Esophagus mucosa (tissue), 1 donor: ENCODE data around the gene DELE1. TPM values are rescaled to one million over a fixed set of nuclear protein-coding genes. Genes with fewer than 3 reads are reported as not detected.
A peak's percentile ranks its signal among the peaks of the same experiment; 100 is the strongest.

Experiments
- ATAC-seq: fragments of 200-7000 bp; cut with Tn5 transposase; one replicate; pipeline ENCODE4 v1.9.1; 2020
- total RNA-seq: library from RNA; stranded (reverse); gene quantifications from one replicate; pipeline ENCODE4 v1.2.4, GENCODE V29; 2023
- donor health status: DM: yes; HTN: yes; CAD: no.

Gene DELE1
- total RNA-seq, 1 donor from 2014 or later = 33.5 TPM

- ATAC-seq = peak; percentile 83
These were observed 35.0 kb downstream of the DELE1 start for GRCh38 chr5:141958546-141959172.

- no peak for ATAC-seq
These were observed 36.3 kb downstream of the DELE1 start for GRCh38 chr5:141960018-141960417.

- peak; percentile 69 for ATAC-seq
These were observed 37.0 kb downstream of the DELE1 start for GRCh38 chr5:141960449-141961323.

GRCh38 chr5:141961466-141961865 lies 37.8 kb downstream of the DELE1 start:
- ATAC-seq = no peak

- no peak for ATAC-seq
These were observed 40.0 kb downstream of the DELE1 start for GRCh38 chr5:141963701-141964100.

- ATAC-seq = no peak
These were observed 41.4 kb downstream of the DELE1 start for GRCh38 chr5:141965071-141965470.

- ATAC-seq = no peak
These were observed 42.7 kb downstream of the DELE1 start for GRCh38 chr5:141966275-141966962.

GRCh38 chr5:141966963-141967333 lies 43.3 kb downstream of the DELE1 start:
- ATAC-seq = no peak

GRCh38 chr5:141968914-141969608 lies 45.4 kb downstream of the DELE1 start, which contains the start of gene RNF14:
Gene RNF14, plus strand, starts transcription at chr5:141969105. Its CDS starts 4,484 bp downstream, at chr5:141973589.
- peak; percentile 98 for ATAC-seq

- no peak for ATAC-seq
These were observed 46.4 kb downstream of the DELE1 start for GRCh38 chr5:141969783-141970771.

GRCh38 chr5:141973871-141974595 lies 50.4 kb downstream of the DELE1 start:
- no peak for ATAC-seq

GRCh38 chr5:141976176-141976575 lies 52.5 kb downstream of the DELE1 start:
- no peak for ATAC-seq

- ATAC-seq = no peak
These were observed 54.7 kb downstream of the DELE1 start for GRCh38 chr5:141978389-141978788.

- no peak for ATAC-seq
These were observed 59.0 kb downstream of the DELE1 start for GRCh38 chr5:141982626-141983025.

GRCh38 chr5:141986072-141986471 lies 62.4 kb downstream of the DELE1 start:
- ATAC-seq = no peak

GRCh38 chr5:141989720-141990119 lies 66.0 kb downstream of the DELE1 start:
- ATAC-seq = no peak
